ENCODE results near the gene PTPRN2. TPM values are rescaled to one million over a fixed set of nuclear protein-coding genes. Genes with fewer than 3 reads are reported as not detected.
"Not testable (repeated sequence)": the region's sequence is repeated elsewhere in the genome, so short reads cannot be mapped to it uniquely, and the experiment has no call there.

PTPRN2 gene
- total RNA-seq, 1 donor from 2014 or later = 2.4 TPM

- Histone ChIP-seq H3K27me3 (ENCODE audit: control insufficient read depth, insufficient read depth, low read length) (no peaks in the 10 kb centered on the region), H3K36me3 (ENCODE audit: control insufficient read depth, insufficient read depth, low read length) (no peaks in the 10 kb centered on the region), H3K4me3 (ENCODE audit: low read depth, low read length) (no peak overlapping the region)
- no peak for TF ChIP-seq CTCF (IDR thresholded peaks at IDR 0.05; ENCODE audit: insufficient read depth, low read length, poor library complexity, severe bottlenecking)
- no peak for DNase-seq (ENCODE audit: low read depth)
Measured at GRCh38 chr7:157903710-157904109, 683.9 kb downstream of the PTPRN2 start.

GRCh38 chr7:157903296-157903695 is 684.3 kb downstream of the PTPRN2 start:
- no peaks in the 10 kb centered on the region for H3K36me3 ChIP-seq (ENCODE audit: control insufficient read depth, insufficient read depth, low read length)
- no peak for DNase-seq (ENCODE audit: low read depth)
- no peak overlapping the region for H3K4me3 ChIP-seq (ENCODE audit: low read depth, low read length)
- H3K27me3 ChIP-seq (ENCODE audit: control insufficient read depth, insufficient read depth, low read length) = no peaks in the 10 kb centered on the region
- no peak for TF ChIP-seq CTCF (IDR thresholded peaks at IDR 0.05; ENCODE audit: insufficient read depth, low read length, poor library complexity, severe bottlenecking)

- not testable (repeated sequence) for H3K4me3 ChIP-seq (ENCODE audit: low read depth, low read length); DNase-seq (ENCODE audit: low read depth); H3K27me3 ChIP-seq (ENCODE audit: control insufficient read depth, insufficient read depth, low read length); H3K36me3 ChIP-seq (ENCODE audit: control insufficient read depth, insufficient read depth, low read length)
Measured at GRCh38 chr7:157901816-157902610, 685.6 kb downstream of the PTPRN2 start.

GRCh38 chr7:157901166-157901565 is 686.5 kb downstream of the PTPRN2 start:
- Histone ChIP-seq H3K27me3 (ENCODE audit: control insufficient read depth, insufficient read depth, low read length) (no peaks in the 10 kb centered on the region), H3K4me3 (ENCODE audit: low read depth, low read length) (no peak overlapping the region), H3K36me3 (ENCODE audit: control insufficient read depth, insufficient read depth, low read length) (no peaks in the 10 kb centered on the region)
- no peak for TF ChIP-seq CTCF (IDR thresholded peaks at IDR 0.05; ENCODE audit: insufficient read depth, low read length, poor library complexity, severe bottlenecking)
- DNase-seq (ENCODE audit: low read depth) = no peak

GRCh38 chr7:157900556-157900955 is 687.1 kb downstream of the PTPRN2 start:
- TF ChIP-seq CTCF (IDR thresholded peaks at IDR 0.05; ENCODE audit: insufficient read depth, low read length, poor library complexity, severe bottlenecking) = no peak
- no peak for DNase-seq (ENCODE audit: low read depth)
- Histone ChIP-seq H3K4me3 (ENCODE audit: low read depth, low read length) (no peak overlapping the region), H3K36me3 (ENCODE audit: control insufficient read depth, insufficient read depth, low read length) (no peaks in the 10 kb centered on the region), H3K27me3 (ENCODE audit: control insufficient read depth, insufficient read depth, low read length) (no peaks in the 10 kb centered on the region)

GRCh38 chr7:157900011-157900410 is 687.6 kb downstream of the PTPRN2 start:
- Histone ChIP-seq H3K27me3 (ENCODE audit: control insufficient read depth, insufficient read depth, low read length) (no peaks in the 10 kb centered on the region), H3K36me3 (ENCODE audit: control insufficient read depth, insufficient read depth, low read length) (no peaks in the 10 kb centered on the region), H3K4me3 (ENCODE audit: low read depth, low read length) (no peak overlapping the region)
- DNase-seq (ENCODE audit: low read depth) = no peak
- TF ChIP-seq CTCF (IDR thresholded peaks at IDR 0.05; ENCODE audit: insufficient read depth, low read length, poor library complexity, severe bottlenecking) = no peak

Measured in kidney epithelial cell (primary cell).